ENCODE measurements around the gene MTR.

- no peak for TF ChIP-seq ZNF274 (IDR thresholded peaks at IDR 0.05; ENCODE audit: low read depth, low read length)
- no peak for TF ChIP-seq YY1 (IDR thresholded peaks at IDR 0.05; ENCODE audit: insufficient read depth, insufficient read length)
Observed at GRCh38 chr1:236795757-236796667, 920 bp downstream of the MTR start.
